GM21786 (cell line): ENCODE measurements around the gene HS6ST3.
"Not testable (repeated sequence)": the region's sequence is repeated elsewhere in the genome, so short reads cannot be mapped to it uniquely, and the experiment has no call there.

ENCODE experiments used
- ATAC-seq: cut with Tn5 transposase; IDR thresholded peaks from one replicate; pipeline ENCODE4 v1.9.1; 2021; ENCODE audit not compliant: unreplicated experiment

The HS6ST3 gene

GRCh38 chr13:96772426-96772825 lies 682.5 kb downstream of the HS6ST3 start:
- ATAC-seq, result no peak

- ATAC-seq, result not testable (repeated sequence)
These were observed 688.4 kb downstream of the HS6ST3 start for GRCh38 chr13:96778302-96778701.

GRCh38 chr13:96779691-96780090 lies 689.8 kb downstream of the HS6ST3 start:
- no peak for ATAC-seq

- ATAC-seq, result no peak
These were observed 690.2 kb downstream of the HS6ST3 start for GRCh38 chr13:96780105-96780504.

GRCh38 chr13:96781141-96781540 lies 691.2 kb downstream of the HS6ST3 start:
- no peak for ATAC-seq

- no peak for ATAC-seq
These were observed 692.3 kb downstream of the HS6ST3 start for GRCh38 chr13:96782186-96782585.

- no peak for ATAC-seq
These were observed 693.1 kb downstream of the HS6ST3 start for GRCh38 chr13:96783057-96783456.

GRCh38 chr13:96783511-96783910 lies 693.6 kb downstream of the HS6ST3 start:
- ATAC-seq, result no peak

GRCh38 chr13:96785986-96786385 lies 696.1 kb downstream of the HS6ST3 start:
- ATAC-seq, result no peak

- no peak for ATAC-seq
These were observed 702.3 kb downstream of the HS6ST3 start for GRCh38 chr13:96792188-96792587.

GRCh38 chr13:96792736-96793403 lies 703.0 kb downstream of the HS6ST3 start:
- no peak for ATAC-seq

- ATAC-seq, result no peak
These were observed 703.5 kb downstream of the HS6ST3 start for GRCh38 chr13:96793404-96793755.

- no peak for ATAC-seq
These were observed 704.8 kb downstream of the HS6ST3 start for GRCh38 chr13:96794669-96795068.

GRCh38 chr13:96795670-96796069 lies 705.8 kb downstream of the HS6ST3 start:
- ATAC-seq, result no peak

GRCh38 chr13:96796091-96796633 lies 706.3 kb downstream of the HS6ST3 start:
- ATAC-seq, result no peak

- no peak for ATAC-seq
These were observed 707.2 kb downstream of the HS6ST3 start for GRCh38 chr13:96797136-96797535.

- no peak for ATAC-seq
These were observed 713.7 kb downstream of the HS6ST3 start for GRCh38 chr13:96803456-96804100.

GRCh38 chr13:96804174-96804573 lies 714.3 kb downstream of the HS6ST3 start:
- ATAC-seq, result no peak

GRCh38 chr13:96806746-96807145 lies 716.8 kb downstream of the HS6ST3 start:
- ATAC-seq, result no peak

- no peak for ATAC-seq
These were observed 719.6 kb downstream of the HS6ST3 start for GRCh38 chr13:96809366-96810096.

GRCh38 chr13:96810104-96810503 lies 720.2 kb downstream of the HS6ST3 start:
- no peak for ATAC-seq

GRCh38 chr13:96811049-96811448 lies 721.1 kb downstream of the HS6ST3 start:
- no peak for ATAC-seq
